C4-2B (cell line): ENCODE data around the gene PKMYT1.

Experiments used
- ZFX ChIP-seq: fragments of 450-650 bp; IDR thresholded peaks from 2 replicates; pipeline ENCODE4 v1.6.1; 2017
- TF ChIP-seq, protein P1 (sequence below): fragments of 450-650 bp; conservative IDR thresholded peaks from 2 replicates; pipeline ENCODE4 v1.5.1; 2017; ENCODE audit warnings: mild to moderate bottlenecking

DNA sequence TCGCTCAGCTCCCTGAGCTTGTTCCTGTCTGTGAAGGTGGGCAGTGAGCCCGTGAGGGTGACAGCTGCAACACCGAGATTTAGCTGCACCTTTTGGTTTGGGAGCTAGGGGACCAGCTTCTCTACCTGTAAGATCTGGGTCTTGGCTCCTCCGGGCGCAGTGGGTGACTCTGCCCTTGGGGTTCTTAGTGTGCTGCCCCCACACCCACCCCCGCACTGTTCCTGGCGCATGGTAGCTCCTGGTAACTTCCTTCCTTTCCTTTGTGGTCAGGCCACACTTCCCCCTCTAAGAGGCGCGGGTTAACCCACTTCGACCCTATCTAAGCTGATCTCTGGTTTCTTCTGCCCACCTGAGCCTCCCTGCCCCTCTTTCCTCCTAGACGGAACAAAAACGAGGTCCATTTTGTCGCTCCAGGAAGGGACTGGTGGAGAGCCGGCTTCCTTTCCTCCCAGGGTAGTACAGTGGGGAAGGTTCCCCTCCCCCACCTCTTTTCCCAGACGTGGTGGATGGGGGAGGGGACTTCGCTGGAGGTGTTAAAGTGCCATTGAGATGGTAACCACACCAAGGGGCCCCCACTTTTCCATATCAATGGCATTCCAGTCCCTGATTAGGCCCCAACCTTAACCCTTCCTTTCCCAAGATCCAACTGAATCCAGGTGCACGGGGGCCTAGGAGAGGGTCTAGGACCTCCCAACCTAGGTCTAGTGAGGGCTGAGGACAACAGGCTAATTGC lies 27.9 kb upstream of the PKMYT1 start:
- TF ChIP-seq, protein P1, sequence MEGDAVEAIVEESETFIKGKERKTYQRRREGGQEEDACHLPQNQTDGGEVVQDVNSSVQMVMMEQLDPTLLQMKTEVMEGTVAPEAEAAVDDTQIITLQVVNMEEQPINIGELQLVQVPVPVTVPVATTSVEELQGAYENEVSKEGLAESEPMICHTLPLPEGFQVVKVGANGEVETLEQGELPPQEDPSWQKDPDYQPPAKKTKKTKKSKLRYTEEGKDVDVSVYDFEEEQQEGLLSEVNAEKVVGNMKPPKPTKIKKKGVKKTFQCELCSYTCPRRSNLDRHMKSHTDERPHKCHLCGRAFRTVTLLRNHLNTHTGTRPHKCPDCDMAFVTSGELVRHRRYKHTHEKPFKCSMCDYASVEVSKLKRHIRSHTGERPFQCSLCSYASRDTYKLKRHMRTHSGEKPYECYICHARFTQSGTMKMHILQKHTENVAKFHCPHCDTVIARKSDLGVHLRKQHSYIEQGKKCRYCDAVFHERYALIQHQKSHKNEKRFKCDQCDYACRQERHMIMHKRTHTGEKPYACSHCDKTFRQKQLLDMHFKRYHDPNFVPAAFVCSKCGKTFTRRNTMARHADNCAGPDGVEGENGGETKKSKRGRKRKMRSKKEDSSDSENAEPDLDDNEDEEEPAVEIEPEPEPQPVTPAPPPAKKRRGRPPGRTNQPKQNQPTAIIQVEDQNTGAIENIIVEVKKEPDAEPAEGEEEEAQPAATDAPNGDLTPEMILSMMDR, result no peak
- TF ChIP-seq ZFX, result no peak
